IMR-90 (cell line): ENCODE results near the gene OR2V2.

Experiments used
- BHLHE40 ChIP-seq: fragments of 150-350 bp; IDR thresholded peaks from 2 replicates; pipeline ENCODE4 v1.6.1; 2016; ENCODE audit warnings: mild to moderate bottlenecking, low read depth, low read length
- CEBPB ChIP-seq: IDR thresholded peaks from 2 replicates; pipeline ENCODE4 v1.6.1; 2012; ENCODE audit warnings: low read depth, low read length, improper control_type of control experiment
- CHD1 ChIP-seq: IDR thresholded peaks from 2 replicates; pipeline ENCODE4 v1.6.1; 2012; ENCODE audit warnings: low read depth, low read length, improper control_type of control experiment
- FOS ChIP-seq: fragments of 150-350 bp; IDR thresholded peaks from 2 replicates; pipeline ENCODE4 v1.6.1; 2016; ENCODE audit warnings: low read depth, low read length
- MAFK ChIP-seq: IDR thresholded peaks from 2 replicates; pipeline ENCODE4 v1.6.1; 2012; ENCODE audit warnings: low read depth, low read length, improper control_type of control experiment
- MXI1 ChIP-seq: IDR thresholded peaks from 2 replicates; pipeline ENCODE4 v1.6.1; 2012; ENCODE audit warnings: low read depth, mild to moderate bottlenecking, low read length, moderate library complexity, borderline replicate concordance
- POLR2A ChIP-seq: IDR thresholded peaks from 2 replicates; pipeline ENCODE4 v1.6.1; 2012; ENCODE audit warnings: mild to moderate bottlenecking, low read depth, low read length
- RAD21 ChIP-seq: IDR thresholded peaks from 2 replicates; pipeline ENCODE4 v1.6.1; 2012; ENCODE audit warnings: low read length, improper control_type of control experiment
- RFX5 ChIP-seq: IDR thresholded peaks from 2 replicates; pipeline ENCODE4 v1.8.0; 2012; ENCODE audit warnings: low read depth, mild to moderate bottlenecking, low read length, moderate library complexity
- SMC3 ChIP-seq: fragments of 150-350 bp; IDR thresholded peaks from 2 replicates; pipeline ENCODE4 v1.6.1; 2016; ENCODE audit warnings: low read depth, mild to moderate bottlenecking, antibody characterized with exemption, low read length, moderate library complexity
- TF ChIP-seq, protein P1 (sequence below): conservative IDR thresholded peaks from 2 replicates; pipeline ENCODE4 v1.5.1; 2012; ENCODE audit warnings: mild to moderate bottlenecking, low read depth, low read length, improper control_type of control experiment
- TF ChIP-seq, protein P2 (sequence below): fragments of 150-350 bp; IDR thresholded peaks from 2 replicates; pipeline ENCODE4 v1.6.1; 2016; ENCODE audit warnings: low read depth, mild to moderate bottlenecking, low read length, moderate library complexity, borderline replicate concordance
- TF ChIP-seq, protein P3 (sequence below): fragments of 150-350 bp; IDR thresholded peaks from 2 replicates; pipeline ENCODE4 v1.6.1; 2017; ENCODE audit warnings: mild to moderate bottlenecking, antibody characterized with exemption, low read length, low read depth

DNA sequence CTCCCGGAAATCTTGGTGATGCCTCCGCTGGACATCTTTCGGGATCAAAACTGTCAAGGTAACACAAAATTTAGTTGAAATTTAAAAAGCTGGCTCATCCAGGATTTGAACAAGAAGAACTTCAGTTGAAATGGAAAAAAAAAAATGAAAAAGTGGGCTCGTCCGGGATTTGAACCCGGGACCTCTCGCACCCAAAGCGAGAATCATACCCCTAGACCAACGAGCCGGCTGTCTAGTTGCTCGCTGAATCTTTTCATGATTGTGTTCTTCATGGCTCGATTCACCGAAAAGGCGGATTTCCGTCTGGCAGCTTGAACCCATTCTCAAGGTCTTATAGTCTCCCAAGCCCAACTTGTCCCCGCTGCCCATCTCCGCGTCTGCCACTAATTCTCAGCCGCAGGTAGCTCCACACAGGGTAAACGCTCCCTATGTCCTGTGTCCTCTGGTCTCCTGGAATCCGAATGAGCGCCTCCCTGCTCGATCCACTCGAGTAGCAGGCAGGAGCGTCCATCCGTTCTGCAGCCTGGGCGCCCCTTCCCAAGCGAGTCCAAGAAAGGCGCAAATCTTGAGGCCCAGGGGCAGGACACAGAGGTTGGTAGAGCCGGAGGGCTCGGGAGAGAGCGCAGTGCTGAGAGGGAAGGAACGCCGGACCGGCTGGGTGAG is 41.4 kb downstream of the OR2V2 start:
- no peak for TF ChIP-seq POLR2A
- TF ChIP-seq MAFK = no peak
- TF ChIP-seq RFX5 = no peak
- no peak for TF ChIP-seq BHLHE40
- TF ChIP-seq, protein P1, sequence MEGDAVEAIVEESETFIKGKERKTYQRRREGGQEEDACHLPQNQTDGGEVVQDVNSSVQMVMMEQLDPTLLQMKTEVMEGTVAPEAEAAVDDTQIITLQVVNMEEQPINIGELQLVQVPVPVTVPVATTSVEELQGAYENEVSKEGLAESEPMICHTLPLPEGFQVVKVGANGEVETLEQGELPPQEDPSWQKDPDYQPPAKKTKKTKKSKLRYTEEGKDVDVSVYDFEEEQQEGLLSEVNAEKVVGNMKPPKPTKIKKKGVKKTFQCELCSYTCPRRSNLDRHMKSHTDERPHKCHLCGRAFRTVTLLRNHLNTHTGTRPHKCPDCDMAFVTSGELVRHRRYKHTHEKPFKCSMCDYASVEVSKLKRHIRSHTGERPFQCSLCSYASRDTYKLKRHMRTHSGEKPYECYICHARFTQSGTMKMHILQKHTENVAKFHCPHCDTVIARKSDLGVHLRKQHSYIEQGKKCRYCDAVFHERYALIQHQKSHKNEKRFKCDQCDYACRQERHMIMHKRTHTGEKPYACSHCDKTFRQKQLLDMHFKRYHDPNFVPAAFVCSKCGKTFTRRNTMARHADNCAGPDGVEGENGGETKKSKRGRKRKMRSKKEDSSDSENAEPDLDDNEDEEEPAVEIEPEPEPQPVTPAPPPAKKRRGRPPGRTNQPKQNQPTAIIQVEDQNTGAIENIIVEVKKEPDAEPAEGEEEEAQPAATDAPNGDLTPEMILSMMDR = no peak
- no peak for TF ChIP-seq MXI1
- no peak for TF ChIP-seq CEBPB
- TF ChIP-seq, protein P2, sequence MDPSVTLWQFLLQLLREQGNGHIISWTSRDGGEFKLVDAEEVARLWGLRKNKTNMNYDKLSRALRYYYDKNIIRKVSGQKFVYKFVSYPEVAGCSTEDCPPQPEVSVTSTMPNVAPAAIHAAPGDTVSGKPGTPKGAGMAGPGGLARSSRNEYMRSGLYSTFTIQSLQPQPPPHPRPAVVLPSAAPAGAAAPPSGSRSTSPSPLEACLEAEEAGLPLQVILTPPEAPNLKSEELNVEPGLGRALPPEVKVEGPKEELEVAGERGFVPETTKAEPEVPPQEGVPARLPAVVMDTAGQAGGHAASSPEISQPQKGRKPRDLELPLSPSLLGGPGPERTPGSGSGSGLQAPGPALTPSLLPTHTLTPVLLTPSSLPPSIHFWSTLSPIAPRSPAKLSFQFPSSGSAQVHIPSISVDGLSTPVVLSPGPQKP = no peak
- TF ChIP-seq, protein P3, sequence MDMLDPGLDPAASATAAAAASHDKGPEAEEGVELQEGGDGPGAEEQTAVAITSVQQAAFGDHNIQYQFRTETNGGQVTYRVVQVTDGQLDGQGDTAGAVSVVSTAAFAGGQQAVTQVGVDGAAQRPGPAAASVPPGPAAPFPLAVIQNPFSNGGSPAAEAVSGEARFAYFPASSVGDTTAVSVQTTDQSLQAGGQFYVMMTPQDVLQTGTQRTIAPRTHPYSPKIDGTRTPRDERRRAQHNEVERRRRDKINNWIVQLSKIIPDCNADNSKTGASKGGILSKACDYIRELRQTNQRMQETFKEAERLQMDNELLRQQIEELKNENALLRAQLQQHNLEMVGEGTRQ = no peak
- no peak for TF ChIP-seq SMC3
- TF ChIP-seq RAD21 = peak; percentile 3; the same call in 1 of the 2 replicates
- peak; percentile 70 for TF ChIP-seq FOS
- TF ChIP-seq CHD1 = no peak
